Omental fat pad (tissue), 4 donors: ENCODE results near the gene PARP8. TPM values are rescaled to one million over a fixed set of nuclear protein-coding genes. Genes with fewer than 3 reads are reported as not detected.

Experiments
- ATAC-seq: fragments of 150-250 bp; one replicate; pipeline ENCODE4 v1.9.1; 2016; ENCODE audit warnings: mild to moderate bottlenecking, moderate library complexity; ENCODE audit not compliant: low FRiP score
- DNase-seq: peaks from one replicate; pipeline ENCODE4 v3.0.0-alpha.2; 2019; ENCODE audit warnings: low spot score
- CTCF ChIP-seq, 3 donors: fragments of 450-650 bp; IDR thresholded peaks; one replicate each; pipeline ENCODE4 v1.5.1; 2016 to 2017; ENCODE audit warnings: antibody characterized with exemption in 3 of 3, mild to moderate bottlenecking in 3 of 3, moderate library complexity in 2 of 3
- total RNA-seq, 4 donors: library from RNA; depleted of rRNA; stranded (reverse); fragments of >200 nt; gene quantifications; one replicate each; pipeline ENCODE4 v1.1.0, GENCODE V29; 2016

The PARP8 gene
- total RNA-seq, 4 donors from 2014 or later: 28.9 to 38.1 (median 29.7) TPM

GRCh38 chr5:50715001-50715400 is 48.6 kb downstream of the PARP8 start:
- no peak for DNase-seq
- no peak for TF ChIP-seq CTCF (IDR thresholded peaks at IDR 0.05)
- ATAC-seq: no peak

GRCh38 chr5:50716134-50716533 is 49.7 kb downstream of the PARP8 start:
- no peak for DNase-seq
- no peak for TF ChIP-seq CTCF (IDR thresholded peaks at IDR 0.05)
- ATAC-seq: no peak

- DNase-seq (no peak), ATAC-seq (no peak)
- no peak for TF ChIP-seq CTCF (IDR thresholded peaks at IDR 0.05)
Measured at GRCh38 chr5:50717651-50718050, 51.2 kb downstream of the PARP8 start.

- DNase-seq (no peak), ATAC-seq (no peak)
- TF ChIP-seq CTCF (IDR thresholded peaks at IDR 0.05): no peak
Measured at GRCh38 chr5:50720061-50720710, 53.7 kb downstream of the PARP8 start.

- ATAC-seq (no peak), DNase-seq (no peak)
- TF ChIP-seq CTCF (IDR thresholded peaks at IDR 0.05): no peak
Measured at GRCh38 chr5:50722223-50722622, 55.8 kb downstream of the PARP8 start.

GRCh38 chr5:50724262-50724661 is 57.8 kb downstream of the PARP8 start:
- TF ChIP-seq CTCF (IDR thresholded peaks at IDR 0.05): no peak
- ATAC-seq: no peak

GRCh38 chr5:50725800-50726474 is 59.5 kb downstream of the PARP8 start:
- DNase-seq (no peak), ATAC-seq (no peak)
- TF ChIP-seq CTCF (IDR thresholded peaks at IDR 0.05): no peak

More at GRCh38 chr5:50724262-50724661, 57.8 kb downstream of the PARP8 start:
- DNase-seq: no peak
